Measurements from ENCODE around the gene TRAPPC2L.
"Not testable (repeated sequence)": the region's sequence is repeated elsewhere in the genome, so short reads cannot be mapped to it uniquely, and the experiment has no call there.

The TRAPPC2L gene

DNA sequence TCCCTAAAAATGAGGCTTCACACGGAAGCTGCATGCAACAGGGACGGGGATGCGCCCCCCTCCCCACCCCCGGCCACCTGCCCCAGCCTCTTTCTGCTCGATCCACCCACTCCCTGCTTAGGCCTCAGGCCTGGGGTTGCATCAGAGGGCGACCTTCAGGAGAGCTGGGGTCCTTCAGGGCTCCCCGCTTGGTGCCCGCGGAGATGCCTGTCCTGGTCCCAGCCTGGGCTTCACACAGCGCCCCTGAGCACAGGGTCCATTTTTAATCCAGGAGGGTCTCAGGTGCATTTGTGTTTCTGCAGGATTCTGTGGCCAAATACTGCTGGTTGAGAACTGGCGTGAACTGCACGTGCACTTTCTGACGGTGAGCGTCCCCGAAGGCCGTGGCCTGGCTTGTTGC is 37.8 kb upstream of the TRAPPC2L start:
- DNase-seq (ENCODE audit: low spot score): no peak

DNA sequence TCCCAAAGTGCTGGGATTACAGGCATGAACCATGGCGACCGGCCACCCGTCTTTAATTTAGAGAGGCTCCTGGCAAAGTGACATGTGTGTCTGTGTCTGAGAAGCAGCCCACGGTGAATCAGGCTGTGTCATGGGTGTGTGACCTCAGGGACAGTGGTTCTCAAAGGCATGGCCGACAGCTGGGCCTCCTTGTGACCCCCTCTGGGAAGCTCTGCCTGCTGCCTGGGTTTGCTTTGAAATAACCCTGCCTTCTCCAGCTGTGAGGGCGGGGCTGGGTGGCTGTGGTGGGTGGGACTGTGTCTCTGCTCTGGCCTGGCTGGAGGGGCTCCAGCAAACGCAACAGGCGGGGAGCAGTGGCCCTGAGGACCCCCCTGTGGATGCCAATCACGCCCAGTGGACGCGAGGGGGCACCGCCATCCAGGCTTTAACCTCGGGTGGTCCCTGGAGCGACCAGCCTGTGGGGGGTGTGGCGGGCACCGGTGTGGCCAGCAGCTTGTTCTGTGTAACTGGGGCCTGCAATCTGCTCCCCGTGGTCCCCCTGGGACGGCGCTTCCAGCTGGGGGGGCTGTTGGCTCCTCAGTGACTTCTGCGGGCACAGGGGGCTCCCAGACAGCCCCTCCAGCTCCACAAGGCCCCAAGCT is 36.4 kb upstream of the TRAPPC2L start:
- no peak for DNase-seq (ENCODE audit: low spot score)

DNA sequence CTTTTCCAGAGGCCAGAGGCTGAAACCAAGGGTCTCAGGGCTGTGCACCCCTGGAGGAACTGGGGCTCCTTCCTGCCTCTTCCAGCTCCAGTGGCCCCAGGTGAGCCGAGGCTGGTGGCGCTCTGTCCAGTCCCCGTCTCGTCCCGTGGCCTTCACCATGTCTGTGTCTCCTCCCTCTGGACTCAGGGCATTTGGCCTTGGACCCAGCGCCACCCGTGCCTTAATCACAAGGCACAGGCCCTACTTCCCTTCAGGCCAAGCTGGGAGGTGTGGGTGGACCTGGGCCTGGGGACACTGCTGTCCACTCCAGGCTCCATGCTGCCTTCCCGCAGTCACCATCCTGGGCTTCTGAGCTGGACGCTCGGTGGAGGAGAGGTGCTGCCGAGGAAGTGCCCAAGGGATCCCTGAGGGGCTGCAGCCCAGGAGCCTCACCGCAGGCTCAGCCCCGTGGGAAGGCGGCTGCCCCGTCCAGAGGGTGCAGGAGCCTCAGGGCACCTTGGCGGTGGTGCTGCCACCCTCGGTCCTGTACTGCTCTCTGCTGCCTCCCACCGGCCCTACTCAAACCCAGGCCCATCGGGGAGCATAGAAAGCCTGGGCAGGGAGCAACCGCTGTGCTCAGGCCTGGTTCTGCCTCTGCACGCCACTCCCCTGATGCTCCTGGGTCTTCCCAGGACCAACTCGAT is 35.6 kb upstream of the TRAPPC2L start:
- DNase-seq (ENCODE audit: low spot score): no peak

DNA sequence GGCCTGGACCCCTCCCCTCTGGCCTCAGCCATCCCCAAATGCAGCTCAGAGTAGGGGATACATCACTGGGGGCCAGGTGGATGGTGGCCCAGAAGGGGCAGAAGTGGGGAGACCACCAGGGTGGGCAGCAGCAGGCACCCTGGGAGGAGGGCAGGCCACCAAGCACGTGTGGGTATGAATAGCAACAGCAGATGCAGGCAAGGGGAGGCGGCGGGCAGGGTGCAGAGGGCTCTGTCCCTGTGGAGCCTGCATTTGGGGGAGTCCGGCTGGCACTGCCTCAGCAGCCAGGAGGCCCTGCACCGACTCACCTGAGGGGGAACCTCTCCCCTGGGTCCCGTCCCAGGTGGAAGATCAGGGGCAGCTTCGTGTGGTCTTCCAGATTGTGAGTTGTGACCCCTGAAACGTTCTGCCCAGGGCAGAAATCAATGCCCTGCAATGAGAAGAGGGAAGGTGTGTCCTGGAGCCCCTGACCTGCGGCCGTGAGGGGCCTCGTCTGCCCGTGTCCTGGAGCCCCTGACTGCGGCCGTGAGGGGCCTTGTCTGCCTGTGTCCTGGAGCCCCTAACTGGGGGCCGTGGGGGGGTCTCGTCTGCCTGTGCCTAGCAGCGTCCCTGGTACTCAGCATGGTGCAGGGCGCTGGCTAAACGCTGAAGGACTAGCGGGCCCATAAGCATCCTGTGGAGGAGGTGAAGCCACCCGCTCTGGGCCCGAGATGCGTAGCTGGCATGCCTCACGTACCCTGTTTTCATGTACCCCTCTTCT is 34.5 kb upstream of the TRAPPC2L start:
- DNase-seq (ENCODE audit: low spot score): no peak

DNA sequence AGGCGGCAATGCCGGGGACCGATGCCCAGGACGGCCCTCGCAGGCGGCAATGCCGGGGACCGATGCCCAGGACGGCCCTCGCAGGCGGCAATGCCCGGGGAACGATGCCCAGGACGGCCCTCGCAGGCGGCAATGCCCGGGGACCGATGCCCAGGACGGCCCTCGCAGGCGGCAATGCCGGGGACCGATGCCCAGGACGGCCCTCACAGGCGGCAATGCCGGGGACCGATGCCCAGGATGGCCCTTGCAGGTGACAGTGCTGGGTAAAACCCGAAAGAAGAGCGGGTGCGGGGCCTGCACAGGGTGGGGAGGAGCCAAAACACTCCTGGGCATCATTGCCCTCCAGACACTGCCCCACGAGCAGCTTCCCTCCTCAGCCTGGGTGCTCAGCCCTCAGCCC is 33.3 kb upstream of the TRAPPC2L start:
- DNase-seq (ENCODE audit: low spot score): not testable (repeated sequence)

DNA sequence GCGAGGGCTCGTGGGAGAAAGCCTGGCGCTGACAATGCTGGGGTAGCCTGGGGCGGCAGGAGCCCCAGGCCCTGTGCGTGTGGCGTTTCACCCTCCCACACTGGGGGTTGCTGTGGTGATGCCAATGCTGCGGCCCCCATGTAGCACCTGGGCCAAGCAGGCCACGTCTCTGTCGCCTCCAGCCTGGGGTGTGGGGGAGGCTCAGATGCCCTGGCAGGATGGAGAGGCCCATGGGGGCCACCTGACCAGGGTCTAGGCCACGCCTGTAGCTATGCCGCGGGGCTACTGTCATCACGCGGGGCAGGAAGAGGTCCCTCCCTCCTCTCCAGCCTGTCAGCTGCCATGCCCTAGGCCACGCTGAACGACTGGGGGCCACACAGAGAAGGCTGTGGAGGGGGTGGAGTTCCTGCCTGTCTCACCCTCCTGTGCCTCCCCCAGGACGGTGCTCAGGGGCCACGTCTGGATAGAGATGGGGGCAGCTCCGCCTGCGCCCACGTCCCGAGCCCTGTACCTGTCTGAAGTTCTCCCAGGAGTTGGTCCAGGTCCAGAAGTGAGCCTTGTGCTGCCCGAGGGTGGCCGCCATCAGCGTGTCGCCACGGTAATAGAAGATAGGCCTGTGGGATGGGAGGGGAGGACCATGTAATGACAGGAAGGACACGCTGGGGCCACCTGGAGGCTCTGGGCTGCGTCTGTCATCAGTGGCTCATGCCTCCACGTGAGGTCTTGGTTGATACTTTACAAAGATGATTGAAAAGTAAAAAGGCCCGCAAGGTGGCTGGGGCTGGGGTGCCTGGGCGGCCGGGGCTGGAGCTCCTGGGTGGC is 32.5 kb upstream of the TRAPPC2L start:
- no peak for DNase-seq (ENCODE audit: low spot score)

DNA sequence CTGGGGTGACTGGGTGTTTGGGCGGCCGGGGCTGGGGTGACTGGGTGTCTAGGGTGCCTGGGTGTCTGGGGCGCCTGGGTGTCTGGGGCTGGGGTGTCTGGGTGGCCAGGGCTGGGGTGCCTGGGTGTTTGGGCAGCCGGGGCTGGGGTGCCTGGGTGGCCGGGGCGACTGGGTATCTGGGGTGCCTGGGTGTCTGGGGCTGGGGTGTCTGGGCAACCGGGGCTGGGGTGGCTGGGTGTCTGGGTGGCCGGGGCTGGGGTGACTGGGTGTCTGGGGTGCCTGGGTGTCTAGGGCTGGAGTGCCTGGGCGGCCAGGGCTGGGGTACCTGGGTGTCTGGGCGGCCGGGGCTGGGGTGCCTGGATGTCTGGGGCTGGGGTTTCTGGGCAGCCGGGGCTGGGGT is 31.8 kb upstream of the TRAPPC2L start:
- no peak for DNase-seq (ENCODE audit: low spot score)

DNA sequence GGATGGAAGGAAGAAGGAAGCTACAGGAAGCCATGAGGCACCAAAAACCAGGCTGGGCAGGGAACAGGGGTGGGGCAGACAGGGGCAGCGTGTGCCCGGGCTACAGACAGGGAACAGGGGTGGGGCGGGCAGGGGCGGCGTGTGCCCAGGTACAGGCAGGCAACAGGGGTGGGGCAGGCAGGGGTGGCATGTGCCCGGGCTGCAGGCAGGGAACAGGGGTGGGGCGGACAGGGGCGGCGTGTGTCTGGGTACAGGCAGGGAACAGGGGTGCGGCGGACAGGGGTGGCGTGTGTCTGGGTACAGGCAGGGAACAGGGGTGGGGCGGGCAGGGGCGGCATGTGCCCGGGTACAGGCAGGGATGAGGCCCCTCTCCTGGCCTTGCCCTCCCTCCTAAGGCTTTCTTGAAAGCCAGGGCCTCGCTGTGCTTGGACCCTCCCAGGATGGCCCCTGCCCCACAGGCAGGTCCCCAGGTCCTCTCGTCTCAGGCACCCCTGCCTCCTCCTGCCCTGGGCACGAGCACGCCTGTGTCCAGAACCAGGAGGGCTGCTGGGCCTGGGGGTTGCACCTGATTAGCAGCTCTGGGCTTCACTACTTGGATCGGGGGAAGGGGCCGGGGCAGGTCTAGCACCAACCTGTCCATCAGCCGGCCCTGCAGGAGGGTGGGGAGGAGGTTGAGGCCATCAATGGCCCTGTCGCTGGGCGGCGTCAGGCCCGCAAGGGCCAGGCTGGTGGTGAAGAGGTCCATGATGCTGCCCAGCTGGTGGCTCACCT is 30.7 kb upstream of the TRAPPC2L start:
- DNase-seq (ENCODE audit: low spot score): no peak

DNA sequence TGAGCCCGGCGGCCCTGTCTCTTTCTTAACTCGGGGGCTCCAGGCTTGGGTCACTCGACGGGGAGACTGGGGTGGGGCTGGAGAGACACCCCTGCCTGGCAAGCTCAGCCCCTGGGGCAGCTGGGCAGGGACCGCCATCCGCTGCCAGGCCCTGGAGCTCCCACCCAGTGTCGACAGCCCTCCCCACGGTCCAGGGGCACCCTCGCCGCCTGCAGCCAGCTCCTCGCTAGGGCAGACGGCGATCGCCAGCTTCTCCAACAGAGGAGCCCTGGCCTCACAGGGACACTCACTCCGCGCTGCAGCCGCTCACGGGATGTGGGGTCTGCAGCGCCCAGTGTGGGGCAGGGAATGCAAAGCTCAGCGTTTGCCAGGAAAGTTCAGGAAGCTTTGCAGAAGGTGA is 29.2 kb upstream of the TRAPPC2L start:
- DNase-seq (ENCODE audit: low spot score): no peak

DNA sequence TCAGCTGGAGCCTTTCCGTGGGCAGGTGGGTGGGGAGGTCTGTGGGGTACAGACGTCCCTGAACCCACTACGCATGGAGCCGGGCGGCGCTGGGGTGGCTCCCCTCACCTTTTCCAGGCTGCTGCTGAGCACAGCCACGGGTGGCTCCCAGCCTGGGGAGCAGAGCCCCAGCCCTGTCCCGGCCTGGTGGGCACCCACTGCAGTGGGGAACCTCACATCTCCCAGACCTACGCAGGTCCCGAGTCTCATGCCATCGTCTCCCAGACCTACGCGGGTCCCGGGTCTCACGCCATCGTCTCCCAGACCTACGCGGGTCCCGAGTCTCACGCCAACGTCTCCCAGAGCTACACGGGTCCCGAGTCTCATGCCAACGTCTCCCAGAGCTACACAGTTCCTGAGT is 28.2 kb upstream of the TRAPPC2L start:
- DNase-seq (ENCODE audit: low spot score): no peak

DNA sequence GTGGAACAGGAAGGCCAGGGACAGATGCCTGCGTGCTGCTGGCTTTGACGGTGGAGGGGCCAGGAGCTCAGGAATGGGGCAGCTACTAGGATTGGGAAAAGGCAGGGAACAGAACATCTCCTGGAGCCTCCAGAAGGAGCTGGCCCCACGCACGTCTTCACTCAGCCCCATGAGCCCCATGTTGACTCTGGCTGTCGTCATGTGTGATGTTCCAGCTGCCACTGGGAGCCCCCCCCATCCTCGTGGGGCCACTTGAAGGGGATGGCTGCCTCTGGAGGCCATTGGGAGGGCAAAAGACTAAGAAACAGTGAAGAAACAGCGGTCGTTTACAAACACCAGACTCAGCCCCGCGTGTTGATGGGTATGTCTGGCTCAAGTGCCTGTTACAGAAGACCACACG is 26.7 kb upstream of the TRAPPC2L start:
- no peak for DNase-seq (ENCODE audit: low spot score)

DNA sequence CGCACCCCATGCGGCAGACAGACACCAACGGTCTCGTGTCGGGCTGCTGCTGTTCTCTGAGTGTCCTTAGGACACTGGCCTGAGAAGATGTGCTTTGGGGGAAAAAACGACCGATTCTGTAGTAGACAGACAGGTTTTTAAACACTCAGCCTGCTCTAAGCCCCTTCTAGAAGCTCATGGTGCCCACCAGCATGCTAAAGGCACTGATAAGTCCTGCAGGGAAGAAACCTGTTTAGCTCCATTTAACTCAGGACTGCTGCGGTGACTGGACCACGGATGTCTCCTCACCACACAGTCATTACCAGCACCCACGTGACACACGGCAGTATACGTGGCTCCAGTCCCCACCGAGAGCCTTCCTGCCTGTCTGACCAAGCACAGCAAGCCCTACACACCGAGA is 26.1 kb upstream of the TRAPPC2L start:
- DNase-seq (ENCODE audit: low spot score): no peak

DNA sequence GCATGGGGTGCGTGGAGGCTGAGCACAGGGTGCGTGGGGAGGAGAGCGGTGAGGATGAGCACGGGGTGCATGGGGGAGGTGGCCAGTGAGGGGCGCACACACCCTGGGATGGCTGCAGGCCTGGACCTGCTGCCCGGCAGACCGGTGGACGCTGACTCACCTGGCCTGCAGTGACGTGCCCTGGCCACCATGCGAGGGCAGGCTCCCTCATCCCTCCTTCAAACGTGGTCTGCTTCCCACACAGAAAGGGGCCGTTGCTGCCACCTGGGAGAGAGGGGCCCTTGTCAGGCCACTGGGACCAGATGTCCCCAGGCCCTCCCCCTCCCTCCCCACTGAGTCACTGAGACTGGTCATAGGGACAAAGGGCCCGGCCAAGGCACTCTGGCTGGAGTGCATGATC is 25.1 kb upstream of the TRAPPC2L start:
- no peak for DNase-seq (ENCODE audit: low spot score)

DNA sequence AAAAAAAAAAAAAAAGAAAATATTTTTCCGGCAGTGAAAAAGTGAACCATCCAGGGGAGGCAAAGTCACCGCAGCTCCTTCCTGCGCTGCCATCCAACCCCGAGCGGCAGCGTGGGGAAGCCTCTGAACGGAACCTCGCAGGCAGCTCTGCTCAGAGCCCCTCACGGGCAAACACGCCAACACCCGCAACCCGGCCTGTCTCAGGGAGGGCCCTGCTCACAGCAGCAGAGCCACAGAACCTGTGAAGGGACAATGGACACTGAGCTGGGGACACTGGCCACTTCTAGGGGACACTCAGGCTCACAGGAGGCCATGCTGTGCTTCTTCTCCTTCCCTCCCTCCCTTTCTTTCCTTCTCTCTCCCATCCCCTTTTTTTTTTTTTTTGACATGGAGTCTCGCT is 23.8 kb upstream of the TRAPPC2L start:
- no peak for DNase-seq (ENCODE audit: low spot score)

DNA sequence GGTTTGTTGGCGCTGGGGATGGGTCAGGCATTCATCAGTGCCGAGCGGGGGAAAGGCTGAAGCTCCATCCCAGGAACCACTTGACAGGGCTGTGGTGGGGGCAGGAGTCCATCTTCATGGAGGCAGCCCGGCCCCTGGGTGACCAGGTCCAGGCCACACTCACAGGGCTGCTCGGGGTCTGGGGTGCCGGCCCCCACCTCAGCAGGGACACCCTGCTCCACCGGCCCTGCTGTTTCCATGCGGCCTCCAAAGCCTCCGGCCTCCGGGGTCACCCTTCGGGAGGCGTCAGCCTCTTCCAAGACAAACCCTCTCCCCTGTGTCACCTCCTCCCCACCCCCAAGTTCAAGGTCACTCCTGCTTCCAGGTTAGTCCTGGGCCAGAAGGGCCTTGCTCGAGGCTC is 22.3 kb upstream of the TRAPPC2L start:
- DNase-seq (ENCODE audit: low spot score): no peak

DNA sequence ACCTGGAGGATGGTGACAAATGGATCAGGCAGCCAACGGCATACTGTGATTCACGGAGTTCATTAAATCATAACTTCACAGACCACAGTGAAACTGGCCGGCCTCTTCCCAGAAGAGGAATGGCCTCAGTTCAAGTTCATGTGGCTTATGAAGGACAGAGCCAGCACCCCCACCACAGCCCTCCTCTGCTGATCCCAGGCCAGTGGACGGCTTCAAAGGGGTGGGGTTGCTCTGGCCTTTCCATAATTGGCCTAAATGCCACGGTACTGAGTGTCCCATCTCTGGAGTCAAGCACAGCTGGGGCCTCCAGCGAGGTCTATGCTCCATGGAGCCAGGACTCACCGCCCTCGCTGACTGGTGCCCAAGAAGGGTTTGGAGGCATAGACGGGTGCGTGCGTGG is 21.5 kb upstream of the TRAPPC2L start:
- DNase-seq (ENCODE audit: low spot score): no peak

DNA sequence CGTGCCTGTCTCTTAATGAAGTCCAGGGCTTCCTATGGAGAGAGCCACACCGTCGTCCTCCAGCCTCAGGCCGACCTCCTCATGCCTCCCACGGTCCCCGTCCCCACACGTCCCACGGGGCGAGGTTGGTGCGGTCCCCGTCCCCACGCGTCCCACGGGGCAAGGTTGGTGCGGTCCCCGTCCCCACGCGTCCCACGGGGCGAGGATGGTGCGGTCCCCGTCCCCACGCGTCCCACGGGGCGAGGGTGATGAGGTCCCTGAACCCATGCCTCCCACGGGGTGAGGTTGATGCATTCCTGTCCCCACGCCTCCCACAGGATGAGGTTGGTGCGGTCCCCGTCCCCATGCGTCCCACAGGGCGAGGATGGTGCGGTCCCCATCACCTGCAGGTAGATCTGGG is 21.1 kb upstream of the TRAPPC2L start:
- no peak for DNase-seq (ENCODE audit: low spot score)

DNA sequence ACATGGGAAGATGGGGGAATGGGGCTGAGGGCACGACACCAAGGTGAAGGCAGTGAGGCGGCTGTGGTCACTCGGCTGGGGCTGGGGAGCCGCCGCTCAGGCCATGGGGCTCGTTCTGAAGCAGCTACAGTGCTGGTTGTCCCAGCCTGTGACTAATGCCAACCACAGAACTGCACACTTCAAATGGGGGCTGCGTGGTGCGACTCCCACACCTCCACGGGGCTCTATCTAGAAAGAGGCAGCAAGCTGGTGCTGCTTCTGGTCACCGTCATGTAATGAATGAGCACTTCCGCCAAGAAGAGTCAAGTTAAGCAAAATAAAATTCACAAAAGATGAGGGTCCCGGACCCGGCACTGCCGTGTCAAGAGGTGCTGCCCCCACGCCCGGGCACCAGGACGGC is 20.1 kb upstream of the TRAPPC2L start:
- no peak for DNase-seq (ENCODE audit: low spot score)

DNA sequence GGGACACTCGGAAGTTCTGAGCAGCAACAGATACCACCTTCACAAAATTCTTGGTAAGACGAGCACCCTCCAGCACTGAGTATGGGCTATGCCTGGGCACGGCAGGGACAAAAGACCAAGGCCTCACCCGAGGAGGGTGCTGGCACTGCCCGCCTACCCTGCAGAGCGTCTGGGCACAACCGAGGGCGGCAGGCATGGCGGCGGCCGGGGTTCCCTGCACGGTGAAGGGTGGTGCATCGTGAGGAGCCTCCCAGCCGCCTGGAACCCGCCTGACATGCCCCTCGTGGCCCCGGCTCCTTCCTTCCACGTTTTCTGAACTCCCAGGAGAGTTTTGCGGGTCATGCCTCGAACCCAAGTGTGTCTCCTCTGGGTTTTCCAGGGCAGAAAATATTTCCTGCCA is 19.1 kb upstream of the TRAPPC2L start:
- DNase-seq (ENCODE audit: low spot score): no peak

DNA sequence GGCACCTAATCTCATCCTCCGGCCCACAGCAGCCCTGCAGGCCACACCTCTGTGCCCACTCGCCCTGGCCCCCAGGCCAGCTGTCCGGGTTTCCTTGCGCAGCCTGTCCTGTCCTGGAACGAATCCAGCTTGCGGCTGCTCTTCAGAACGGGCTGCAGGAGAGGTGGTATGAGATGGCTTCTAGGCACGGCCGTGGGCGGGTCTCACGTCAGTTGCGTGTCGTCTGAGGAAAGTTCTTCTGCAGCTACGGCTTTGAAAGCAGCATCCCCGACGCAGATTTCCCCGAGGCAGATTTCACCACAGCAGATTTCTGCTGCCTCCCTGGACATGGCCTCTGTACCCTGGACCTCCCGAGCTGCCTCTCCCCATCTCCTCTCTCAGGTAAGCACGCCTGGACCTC is 18.4 kb upstream of the TRAPPC2L start:
- no peak for DNase-seq (ENCODE audit: low spot score)

DNA sequence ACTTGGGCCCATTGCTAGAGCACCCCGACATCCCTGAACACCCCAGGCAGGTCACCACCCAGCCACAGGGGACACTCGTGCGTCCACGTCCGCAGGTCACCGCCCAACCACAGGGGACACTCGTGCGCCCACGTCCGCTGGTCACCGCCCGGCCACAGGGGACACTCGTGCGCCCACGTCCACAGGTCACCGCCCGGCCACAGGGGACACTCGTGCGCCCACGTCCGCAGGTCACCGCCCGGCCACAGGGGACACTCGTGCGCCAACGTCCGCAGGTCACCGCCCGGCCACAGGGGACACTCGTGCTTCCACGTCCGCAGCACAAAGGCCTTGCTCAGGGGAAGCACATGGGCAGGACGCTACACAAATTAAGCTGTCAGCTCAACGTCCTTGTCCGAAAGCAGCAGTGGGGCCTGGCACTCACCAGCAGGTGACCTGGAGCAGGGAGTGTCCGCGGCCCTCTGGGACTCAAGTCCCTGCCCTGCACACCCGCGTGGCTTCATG is 17.8 kb upstream of the TRAPPC2L start:
- no peak for DNase-seq (ENCODE audit: low spot score)

Data from CD4-positive, alpha-beta T cell treated with Interleukin-15 for 4 hours (primary cell).